ENCODE measurements around the gene STARD8.

DNA sequence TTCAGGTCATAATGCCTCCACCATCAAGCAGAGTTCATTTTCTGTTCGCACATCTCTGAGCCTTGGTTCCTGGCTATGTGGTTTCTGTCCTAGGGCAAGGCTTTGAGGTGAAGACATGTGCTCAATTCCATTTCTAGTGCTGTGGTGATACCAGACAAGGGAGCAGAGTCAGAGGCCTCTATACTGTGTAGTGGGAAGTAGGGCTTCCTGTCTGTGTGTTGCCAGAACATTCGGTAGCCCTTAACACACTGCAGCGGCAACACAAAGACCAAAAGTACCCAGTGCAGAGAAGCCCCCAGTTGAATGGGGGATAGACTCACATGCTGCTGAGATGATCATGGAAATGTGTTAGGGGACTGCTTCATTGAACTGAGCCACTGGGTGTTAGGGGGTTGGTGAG lies 56.4 kb downstream of the STARD8 start:
- TF ChIP-seq, protein P1, sequence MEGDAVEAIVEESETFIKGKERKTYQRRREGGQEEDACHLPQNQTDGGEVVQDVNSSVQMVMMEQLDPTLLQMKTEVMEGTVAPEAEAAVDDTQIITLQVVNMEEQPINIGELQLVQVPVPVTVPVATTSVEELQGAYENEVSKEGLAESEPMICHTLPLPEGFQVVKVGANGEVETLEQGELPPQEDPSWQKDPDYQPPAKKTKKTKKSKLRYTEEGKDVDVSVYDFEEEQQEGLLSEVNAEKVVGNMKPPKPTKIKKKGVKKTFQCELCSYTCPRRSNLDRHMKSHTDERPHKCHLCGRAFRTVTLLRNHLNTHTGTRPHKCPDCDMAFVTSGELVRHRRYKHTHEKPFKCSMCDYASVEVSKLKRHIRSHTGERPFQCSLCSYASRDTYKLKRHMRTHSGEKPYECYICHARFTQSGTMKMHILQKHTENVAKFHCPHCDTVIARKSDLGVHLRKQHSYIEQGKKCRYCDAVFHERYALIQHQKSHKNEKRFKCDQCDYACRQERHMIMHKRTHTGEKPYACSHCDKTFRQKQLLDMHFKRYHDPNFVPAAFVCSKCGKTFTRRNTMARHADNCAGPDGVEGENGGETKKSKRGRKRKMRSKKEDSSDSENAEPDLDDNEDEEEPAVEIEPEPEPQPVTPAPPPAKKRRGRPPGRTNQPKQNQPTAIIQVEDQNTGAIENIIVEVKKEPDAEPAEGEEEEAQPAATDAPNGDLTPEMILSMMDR (IDR thresholded peaks at IDR 0.05), result no peak
- no peak for TF ChIP-seq POLR2A (IDR thresholded peaks at IDR 0.05)

All from testis (tissue), 2 donors.